Endodermal cell (in vitro differentiated cells): ENCODE data around the gene MRPL32. TPM values are rescaled to one million over a fixed set of nuclear protein-coding genes. Genes with fewer than 3 reads are reported as not detected.

Experiments
- DNase-seq: peaks from one replicate; pipeline ENCODE4 v3.0.0-alpha.2; 2017
- H3K27ac ChIP-seq: 2 replicates; pipeline ENCODE4 v1.5.1; 2013; ENCODE audit warnings: mild to moderate bottlenecking, low read depth, low read length, moderate library complexity
- H3K27me3 ChIP-seq: 2 replicates; pipeline ENCODE4 v1.6.1; 2013; ENCODE audit warnings: mild to moderate bottlenecking, low read length, moderate library complexity; ENCODE audit not compliant: insufficient read depth, control insufficient read depth, poor library complexity, severe bottlenecking
- H3K36me3 ChIP-seq: 2 replicates; pipeline ENCODE4 v1.7.0; 2013; ENCODE audit warnings: mild to moderate bottlenecking, low read length, moderate library complexity; ENCODE audit not compliant: control insufficient read depth, insufficient read depth
- H3K4me1 ChIP-seq: one replicate; pipeline ENCODE4 v1.7.0; 2013; ENCODE audit warnings: low read length; ENCODE audit not compliant: control insufficient read depth, insufficient read depth
- H3K4me3 ChIP-seq: 2 replicates; pipeline ENCODE4 v1.5.1; 2013; ENCODE audit warnings: mild to moderate bottlenecking, low read length, moderate library complexity
- H3K9ac ChIP-seq: 2 replicates; pipeline ENCODE4 v1.6.1; 2013; ENCODE audit warnings: mild to moderate bottlenecking, low read length, moderate library complexity; ENCODE audit not compliant: poor library complexity, severe bottlenecking; ENCODE audit errors: extremely low read depth
- H3K9me3 ChIP-seq: 2 replicates; pipeline ENCODE4 v1.6.1; 2013; ENCODE audit warnings: mild to moderate bottlenecking, low read length, moderate library complexity; ENCODE audit not compliant: control insufficient read depth
- H3K27ac Mint-ChIP-seq: 2 replicates; pipeline ENCODE4 v1.8.0; 2020; ENCODE audit warnings: mixed read lengths
- H3K27me3 Mint-ChIP-seq: 2 replicates; pipeline ENCODE4 v1.8.0; 2021; ENCODE audit warnings: mild to moderate bottlenecking, mixed read lengths; ENCODE audit not compliant: insufficient read depth
- H3K36me3 Mint-ChIP-seq: 2 replicates; pipeline ENCODE4 v1.8.0; 2020; ENCODE audit warnings: low read depth, mixed read lengths
- H3K4me1 Mint-ChIP-seq: 2 replicates; pipeline ENCODE4 v1.8.0; 2020; ENCODE audit warnings: mixed read lengths
- H3K4me3 Mint-ChIP-seq: 2 replicates; pipeline ENCODE4 v1.8.0; 2020; ENCODE audit warnings: mild to moderate bottlenecking, moderate library complexity, mixed read lengths
- H3K9me3 Mint-ChIP-seq: 2 replicates; pipeline ENCODE4 v1.8.0; 2020; ENCODE audit warnings: mild to moderate bottlenecking, mixed read lengths
- WGBS, 2 experiments: methylation state at CpG; one replicate each; pipeline versions ENCODE4 v1.1.5 to v1.1.7; 2013; ENCODE audit warnings: missing lambda C conversion rate in 2 of 2, mixed read lengths in 1 of 2; ENCODE audit not compliant: insufficient coverage in 1 of 2, insufficient read length in 1 of 2; 5-methylcytosine and 5-hydroxymethylcytosine counted together
- total RNA-seq, 2 donors: library from RNA; stranded (reverse); fragmentation: NEBNext Ultra II Directional in 1 of 2; extraction: Animal tissue kit (Norgen Biotek cat#: 25700) in 1 of 2; gene quantifications; 2 replicates in 1 of 2; 3 replicates in 1 of 2; pipeline ENCODE4 v1.2.1, GENCODE V29; 2021
- TF ChIP-seq, protein P1 (sequence below): fragments of 200-600 bp; sonication (generic); conservative IDR thresholded peaks from 2 replicates; pipeline ENCODE4 v1.5.0; 2021; ENCODE audit warnings: antibody characterized with exemption, mild to moderate bottlenecking

The MRPL32 gene
- total RNA-seq, 2 donors from 2014 or later, result 88.6 to 97.0 TPM

- peak overlapping the region; percentile 55 for H3K27ac Mint-ChIP-seq
- H3K4me1 ChIP-seq, result peaks cover 4% of the 10 kb centered on the region
- H3K4me3 ChIP-seq, result no peak overlapping the region
- H3K9ac ChIP-seq, result no peak overlapping the region
- H3K36me3 Mint-ChIP-seq, result peaks cover 53% of the 10 kb centered on the region
- H3K4me3 Mint-ChIP-seq, result no peak overlapping the region
- no peaks in the 10 kb centered on the region for H3K9me3 Mint-ChIP-seq
- TF ChIP-seq, protein P1, sequence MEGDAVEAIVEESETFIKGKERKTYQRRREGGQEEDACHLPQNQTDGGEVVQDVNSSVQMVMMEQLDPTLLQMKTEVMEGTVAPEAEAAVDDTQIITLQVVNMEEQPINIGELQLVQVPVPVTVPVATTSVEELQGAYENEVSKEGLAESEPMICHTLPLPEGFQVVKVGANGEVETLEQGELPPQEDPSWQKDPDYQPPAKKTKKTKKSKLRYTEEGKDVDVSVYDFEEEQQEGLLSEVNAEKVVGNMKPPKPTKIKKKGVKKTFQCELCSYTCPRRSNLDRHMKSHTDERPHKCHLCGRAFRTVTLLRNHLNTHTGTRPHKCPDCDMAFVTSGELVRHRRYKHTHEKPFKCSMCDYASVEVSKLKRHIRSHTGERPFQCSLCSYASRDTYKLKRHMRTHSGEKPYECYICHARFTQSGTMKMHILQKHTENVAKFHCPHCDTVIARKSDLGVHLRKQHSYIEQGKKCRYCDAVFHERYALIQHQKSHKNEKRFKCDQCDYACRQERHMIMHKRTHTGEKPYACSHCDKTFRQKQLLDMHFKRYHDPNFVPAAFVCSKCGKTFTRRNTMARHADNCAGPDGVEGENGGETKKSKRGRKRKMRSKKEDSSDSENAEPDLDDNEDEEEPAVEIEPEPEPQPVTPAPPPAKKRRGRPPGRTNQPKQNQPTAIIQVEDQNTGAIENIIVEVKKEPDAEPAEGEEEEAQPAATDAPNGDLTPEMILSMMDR, result no peak
- peaks cover 73% of the 10 kb centered on the region for H3K36me3 ChIP-seq
- no peaks in the 10 kb centered on the region for H3K27me3 Mint-ChIP-seq
- whole genome bisulfite sequencing, 2 experiments, result 96% methylated on average over 1 of the region's 1 CpG; no CpG with 5 or more reads in 1 of the 2 experiments
- peaks cover 17% of the 10 kb centered on the region for H3K4me1 Mint-ChIP-seq
- no peak overlapping the region for H3K27ac ChIP-seq
- no peaks in the 10 kb centered on the region for H3K27me3 ChIP-seq
- DNase-seq, result no peak
- no peaks in the 10 kb centered on the region for H3K9me3 ChIP-seq
Observed at GRCh38 chr7:42925630-42926029, 6.5 kb upstream of the MRPL32 start.

DNA sequence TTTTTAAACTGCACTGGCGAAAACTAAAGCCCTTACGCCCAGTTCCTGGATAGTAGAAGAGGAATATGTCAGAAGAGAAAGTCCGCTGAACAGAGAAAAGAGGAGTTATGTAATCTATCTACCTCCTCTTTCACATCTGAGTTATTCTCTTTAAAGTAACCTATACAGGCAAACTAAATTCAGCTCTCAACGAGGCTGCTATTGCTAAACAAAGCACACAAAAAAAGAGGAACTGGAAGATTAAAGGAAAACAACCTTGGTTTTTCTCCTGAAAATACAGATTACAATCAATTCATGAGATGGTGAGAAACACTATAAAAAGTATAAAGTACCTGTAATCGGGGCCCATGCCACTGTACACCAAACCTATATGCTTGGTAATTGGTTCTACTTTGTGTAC is 6.0 kb upstream of the MRPL32 start:
- H3K27ac Mint-ChIP-seq, result no peak overlapping the region
- peaks cover 68% of the 10 kb centered on the region for H3K36me3 ChIP-seq
- H3K9ac ChIP-seq, result no peak overlapping the region
- no peak overlapping the region for H3K4me3 Mint-ChIP-seq
- H3K4me3 ChIP-seq, result no peak overlapping the region
- peaks cover 4% of the 10 kb centered on the region for H3K4me1 ChIP-seq
- H3K27ac ChIP-seq, result no peak overlapping the region
- DNase-seq, result no peak
- H3K27me3 ChIP-seq, result no peaks in the 10 kb centered on the region
- H3K4me1 Mint-ChIP-seq, result peaks cover 20% of the 10 kb centered on the region
- TF ChIP-seq, protein P1, result no peak
- WGBS, 2 experiments, result 95% methylated on average over 4 of the region's 5 CpGs; no CpG with 5 or more reads in 1 of the 2 experiments
- no peaks in the 10 kb centered on the region for H3K27me3 Mint-ChIP-seq
- H3K36me3 Mint-ChIP-seq, result peaks cover 48% of the 10 kb centered on the region
- no peaks in the 10 kb centered on the region for H3K9me3 Mint-ChIP-seq
- no peaks in the 10 kb centered on the region for H3K9me3 ChIP-seq

DNA sequence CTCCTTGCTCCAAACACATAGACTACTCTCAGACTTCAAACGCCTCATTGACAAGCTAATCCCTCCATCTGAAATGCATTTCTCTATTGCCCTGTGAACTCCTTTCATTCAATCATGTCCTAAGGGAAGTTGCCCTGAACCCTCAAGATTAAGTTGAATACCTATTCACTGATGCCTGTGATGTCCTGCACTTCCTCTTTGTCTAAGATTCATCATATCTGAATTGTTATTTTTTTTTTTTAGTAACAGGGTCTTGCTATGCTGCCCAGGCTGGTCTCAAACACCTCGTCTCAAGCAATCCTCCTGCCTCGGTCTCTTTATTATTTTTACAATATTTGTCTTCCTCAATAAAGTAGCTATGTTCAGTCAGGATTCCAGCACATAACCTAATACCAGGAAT is 3.4 kb upstream of the MRPL32 start:
- peaks cover 28% of the 10 kb centered on the region for H3K36me3 Mint-ChIP-seq
- H3K27ac Mint-ChIP-seq, result peak overlapping the region; percentile 22

More for the DNA sequence above, 3.4 kb upstream of the MRPL32 start:
- Histone ChIP-seq H3K9ac (no peak overlapping the region), H3K27ac (no peak overlapping the region), H3K4me1 (peaks cover 4% of the 10 kb centered on the region), H3K4me3 (peak overlapping the region; percentile 100), H3K36me3 (peaks cover 42% of the 10 kb centered on the region), H3K27me3 (no peaks in the 10 kb centered on the region), H3K9me3 (no peaks in the 10 kb centered on the region)
- 62 to 89% methylated on average over 1 to 3 of the region's 3 CpGs for WGBS, 2 experiments
- no peak for DNase-seq
- TF ChIP-seq, protein P1, result no peak
- Mint-ChIP-seq H3K4me3 (no peak overlapping the region), H3K9me3 (no peaks in the 10 kb centered on the region), H3K4me1 (peaks cover 20% of the 10 kb centered on the region), H3K27me3 (no peaks in the 10 kb centered on the region)
